CD4-positive, alpha-beta T cell (primary cell): ENCODE data around the gene RNF175. TPM values are rescaled to one million over a fixed set of nuclear protein-coding genes. Genes with fewer than 3 reads are reported as not detected.

ENCODE experiments used
- ATAC-seq: fragments of 200-7000 bp; cut with Tn5 transposase; one replicate; pipeline ENCODE4 v1.10.0; 2022; ENCODE audit warnings: mild to moderate bottlenecking; ENCODE audit not compliant: poor library complexity
- CTCF ChIA-PET: fragments of 350-600 bp; sonication (Branson Sonifier 250); formaldehyde crosslinking; loops from one replicate; lab custom pipeline; 2021; ENCODE audit warnings: antibody characterized with exemption, inconsistent platforms; lab: Charles Lee
- POLR2A ChIA-PET: fragments of 350-600 bp; sonication (Branson Sonifier 250); formaldehyde crosslinking; loops from one replicate; lab custom pipeline; 2021; ENCODE audit warnings: antibody characterized with exemption, inconsistent platforms; lab: Charles Lee
- DNase-seq, 14 experiments: peaks; one replicate each; pipeline ENCODE4 v3.0.0-alpha.2; 2013 to 2020; ENCODE audit warnings: mixed read lengths in 2 of 14
- H3K27ac ChIP-seq, 2 donors: one replicate each; pipeline versions ENCODE4 v1.5.1 to v1.7.0; 2013; ENCODE audit warnings: low read length in 2 of 2, low read depth in 1 of 2, mild to moderate bottlenecking in 1 of 2
- H3K27me3 ChIP-seq, 2 experiments: 1 replicate in 1 of 2; 2 replicates in 1 of 2; pipeline versions ENCODE4 v1.6.1 to v1.7.0; 2013; ENCODE audit warnings: low read length in 2 of 2, control low read depth in 1 of 2, mild to moderate bottlenecking in 1 of 2, moderate library complexity in 1 of 2; ENCODE audit not compliant: insufficient read depth in 2 of 2, control insufficient read depth in 1 of 2
- H3K36me3 ChIP-seq: one replicate; pipeline ENCODE4 v1.6.1; 2013; ENCODE audit warnings: low read length, control low read depth; ENCODE audit not compliant: insufficient read depth
- H3K4me1 ChIP-seq: one replicate; pipeline ENCODE4 v1.6.1; 2013; ENCODE audit warnings: low read length, control low read depth; ENCODE audit not compliant: insufficient read depth
- H3K4me3 ChIP-seq: one replicate; pipeline ENCODE4 v1.5.1; 2013; ENCODE audit warnings: mild to moderate bottlenecking, low read length, moderate library complexity
- H3K9me3 ChIP-seq, 2 experiments: 1 replicate in 1 of 2; 2 replicates in 1 of 2; pipeline versions ENCODE4 v1.6.1 to v1.7.0; 2013; ENCODE audit warnings: low read length in 2 of 2, mild to moderate bottlenecking in 2 of 2, control low read depth in 1 of 2, moderate library complexity in 1 of 2; ENCODE audit not compliant: control insufficient read depth in 1 of 2, insufficient read depth in 1 of 2
- H3K27ac Mint-ChIP-seq: one replicate; pipeline ENCODE4 v1.8.0; 2020; ENCODE audit warnings: mixed read lengths
- H3K27me3 Mint-ChIP-seq: one replicate; pipeline ENCODE4 v1.8.0; 2021; ENCODE audit warnings: mixed read lengths
- H3K36me3 Mint-ChIP-seq: one replicate; pipeline ENCODE4 v1.8.0; 2021; ENCODE audit warnings: low read depth, mixed read lengths
- H3K4me1 Mint-ChIP-seq: one replicate; pipeline ENCODE4 v1.8.0; 2021; ENCODE audit warnings: low read depth, mixed read lengths
- H3K4me3 Mint-ChIP-seq: one replicate; pipeline ENCODE4 v1.8.0; 2020; ENCODE audit warnings: mild to moderate bottlenecking, mixed read lengths
- H3K9me3 Mint-ChIP-seq: one replicate; pipeline ENCODE4 v1.8.0; 2020; ENCODE audit warnings: mixed read lengths
- CTCF ChIP-seq: fragments of 200-600 bp; IDR thresholded peaks from one replicate; pipeline ENCODE4 v1.8.0; 2022; ENCODE audit warnings: antibody characterized with exemption, mild to moderate bottlenecking
- intact Hi-C, 2 experiments: fragments of 100-400 bp; cut with DNase I in 1 of 2; cut with micrococcal nuclease in 1 of 2; formaldehyde crosslinking; loops; one replicate each; pipeline versions ENCODE4 v1.15.1 to v1.9.0; 2023 to 2025; cut with DNase I, micrococcal nuclease
- total RNA-seq, 174 experiments: library from RNA in 2 of 174; stranded (reverse) in 2 of 174; gene quantifications; one replicate each; pipeline ENCODE4 v1.2.3 and lab custom pipeline; 2021 to 2026

Gene RNF175
- total RNA-seq, 2 experiments from 2014 or later = 1.4 to 1.8 TPM

- Mint-ChIP-seq H3K27me3 (peaks cover 91% of the 10 kb centered on the region), H3K27ac (no peak overlapping the region), H3K9me3 (no peaks in the 10 kb centered on the region), H3K4me3 (no peak overlapping the region), H3K36me3 (no peaks in the 10 kb centered on the region), H3K4me1 (peaks cover 22% of the 10 kb centered on the region)
- POLR2A ChIA-PET = interaction anchor here (0.9 to 1.0 kb wide), 2 partner anchors 24 to 28 kb away, joined by 3 to 4 read pairs; no protein-coding TSS in a partner anchor
- Histone ChIP-seq H3K4me3 (no peak overlapping the region), H3K27me3 (peaks cover 47 to 71% of the 10 kb centered on the region in 2 experiments), H3K9me3 (peaks cover 0 to 28% of the 10 kb centered on the region in 2 experiments), H3K36me3 (no peaks in the 10 kb centered on the region), H3K27ac (no peak overlapping the region), H3K4me1 (peaks cover 30% of the 10 kb centered on the region)
- TF ChIP-seq CTCF = peak; percentile 26
- ATAC-seq = no peak
- intact Hi-C loops = loop anchor here (5.0 to 10.0 kb wide), 5 partner anchors 231 to 839 kb away; no protein-coding TSS in a partner anchor
- DNase-seq = peak in 3 of 14 experiments; percentile 16 to 32 (median 31)
- CTCF ChIA-PET = interaction anchor here (0.6 to 1.6 kb wide), 3 partner anchors 9 to 426 kb away, joined by 3 to 7 read pairs (median 3); no protein-coding TSS in a partner anchor
Measured at GRCh38 chr4:153785910-153786721, 26.3 kb upstream of the RNF175 start.

GRCh38 chr4:153784166-153784699, 24.4 kb upstream of the RNF175 start:
- ATAC-seq (no peak), DNase-seq (no peak)
- Histone ChIP-seq H3K4me1 (peaks cover 11% of the 10 kb centered on the region), H3K9me3 (peaks cover 0 to 16% of the 10 kb centered on the region in 2 experiments), H3K27ac (no peak overlapping the region), H3K36me3 (no peaks in the 10 kb centered on the region), H3K27me3 (peaks cover 32 to 52% of the 10 kb centered on the region in 2 experiments), H3K4me3 (no peak overlapping the region)
- no peak for TF ChIP-seq CTCF
- peaks cover 8% of the 10 kb centered on the region for H3K4me1 Mint-ChIP-seq
- ChIA-PET CTCF (no interaction called here), POLR2A (no interaction called here)
- H3K27me3 Mint-ChIP-seq = peaks cover 86% of the 10 kb centered on the region
- no peaks in the 10 kb centered on the region for H3K36me3 Mint-ChIP-seq
- no peak overlapping the region for H3K27ac Mint-ChIP-seq
- H3K9me3 Mint-ChIP-seq = no peaks in the 10 kb centered on the region
- intact Hi-C loops = loop anchor here (10.0 kb wide), 3 partner anchors 561 to 841 kb away; no protein-coding TSS in a partner anchor
- H3K4me3 Mint-ChIP-seq = no peak overlapping the region

DNA sequence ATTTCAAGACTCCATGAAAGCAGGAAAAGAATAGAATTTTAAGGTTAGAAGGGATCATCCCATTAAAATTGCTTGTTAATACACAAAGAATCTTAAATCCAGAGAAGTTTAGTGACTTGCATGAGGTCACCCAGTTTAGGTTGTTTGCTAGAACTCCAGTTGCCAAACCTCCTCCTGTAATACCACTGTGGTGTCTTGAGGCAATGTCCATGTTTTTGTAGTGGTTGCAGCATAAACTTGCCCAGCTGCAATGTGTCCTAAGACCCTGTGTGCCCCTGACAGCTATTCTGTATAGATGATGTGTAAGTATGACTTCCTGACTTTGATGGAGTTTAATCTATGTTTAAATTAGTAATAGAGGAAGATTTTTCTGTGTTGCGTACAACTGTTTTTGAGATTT, 22.8 kb upstream of the RNF175 start:
- Histone ChIP-seq H3K36me3 (no peaks in the 10 kb centered on the region), H3K9me3 (peaks cover 0 to 3% of the 10 kb centered on the region in 2 experiments), H3K4me1 (no peaks in the 10 kb centered on the region), H3K4me3 (no peak overlapping the region), H3K27me3 (peaks cover 25 to 41% of the 10 kb centered on the region in 2 experiments), H3K27ac (no peak overlapping the region)
- DNase-seq (no peak), ATAC-seq (no peak)
- ChIA-PET POLR2A (no interaction called here), CTCF (no interaction called here)
- H3K4me3 Mint-ChIP-seq = no peak overlapping the region
- peaks cover 74% of the 10 kb centered on the region for H3K27me3 Mint-ChIP-seq
- TF ChIP-seq CTCF = no peak
- no peaks in the 10 kb centered on the region for H3K4me1 Mint-ChIP-seq
- H3K36me3 Mint-ChIP-seq = no peaks in the 10 kb centered on the region
- H3K27ac Mint-ChIP-seq = no peak overlapping the region
- H3K9me3 Mint-ChIP-seq = no peaks in the 10 kb centered on the region
- intact Hi-C loops = loop anchor here (10.0 kb wide), 3 partner anchors 562 to 842 kb away; no protein-coding TSS in a partner anchor
